ENCODE measurements around the gene AARS2. TPM values are rescaled to one million over a fixed set of nuclear protein-coding genes. Genes with fewer than 3 reads are reported as not detected.

The AARS2 gene
- total and polyA plus RNA-seq, 9 of the 15 experiments (the other 6 are each of a cell fraction or from before 2014, with no cell fraction given) = 0.97 to 34.0 (median 18.3) TPM

- TF ChIP-seq NFIC (IDR thresholded peaks at IDR 0.05) = peak; percentile 60
- TF ChIP-seq ZNF717 (CRISPR knock-in tag; IDR thresholded peaks at IDR 0.05) = no peak
- TF ChIP-seq THRB (CRISPR knock-in tag; conservative IDR thresholded peaks at IDR 0.05) = peak; percentile 20; the same call in 1 of the 2 replicates
- peak; percentile 80 for TF ChIP-seq POLR2A (conservative IDR thresholded peaks at IDR 0.05)
- TF ChIP-seq GABPB1 (CRISPR knock-in tag; IDR thresholded peaks at IDR 0.05) = peak; percentile 15; the same call in 1 of the 2 replicates
- no peak for TF ChIP-seq NONO (IDR thresholded peaks at IDR 0.05; ENCODE audit: low read depth in 2 of 2, low read length in 1 of 2)
- 0 out of 2 replicates have a peak, but pooled peaks have one; percentile 41 for TF ChIP-seq ZNF830 (CRISPR knock-in tag; IDR thresholded peaks at IDR 0.05)
- TF ChIP-seq CBFA2T3 (IDR thresholded peaks at IDR 0.05) = peak; percentile 51
- TF ChIP-seq, protein P1, sequence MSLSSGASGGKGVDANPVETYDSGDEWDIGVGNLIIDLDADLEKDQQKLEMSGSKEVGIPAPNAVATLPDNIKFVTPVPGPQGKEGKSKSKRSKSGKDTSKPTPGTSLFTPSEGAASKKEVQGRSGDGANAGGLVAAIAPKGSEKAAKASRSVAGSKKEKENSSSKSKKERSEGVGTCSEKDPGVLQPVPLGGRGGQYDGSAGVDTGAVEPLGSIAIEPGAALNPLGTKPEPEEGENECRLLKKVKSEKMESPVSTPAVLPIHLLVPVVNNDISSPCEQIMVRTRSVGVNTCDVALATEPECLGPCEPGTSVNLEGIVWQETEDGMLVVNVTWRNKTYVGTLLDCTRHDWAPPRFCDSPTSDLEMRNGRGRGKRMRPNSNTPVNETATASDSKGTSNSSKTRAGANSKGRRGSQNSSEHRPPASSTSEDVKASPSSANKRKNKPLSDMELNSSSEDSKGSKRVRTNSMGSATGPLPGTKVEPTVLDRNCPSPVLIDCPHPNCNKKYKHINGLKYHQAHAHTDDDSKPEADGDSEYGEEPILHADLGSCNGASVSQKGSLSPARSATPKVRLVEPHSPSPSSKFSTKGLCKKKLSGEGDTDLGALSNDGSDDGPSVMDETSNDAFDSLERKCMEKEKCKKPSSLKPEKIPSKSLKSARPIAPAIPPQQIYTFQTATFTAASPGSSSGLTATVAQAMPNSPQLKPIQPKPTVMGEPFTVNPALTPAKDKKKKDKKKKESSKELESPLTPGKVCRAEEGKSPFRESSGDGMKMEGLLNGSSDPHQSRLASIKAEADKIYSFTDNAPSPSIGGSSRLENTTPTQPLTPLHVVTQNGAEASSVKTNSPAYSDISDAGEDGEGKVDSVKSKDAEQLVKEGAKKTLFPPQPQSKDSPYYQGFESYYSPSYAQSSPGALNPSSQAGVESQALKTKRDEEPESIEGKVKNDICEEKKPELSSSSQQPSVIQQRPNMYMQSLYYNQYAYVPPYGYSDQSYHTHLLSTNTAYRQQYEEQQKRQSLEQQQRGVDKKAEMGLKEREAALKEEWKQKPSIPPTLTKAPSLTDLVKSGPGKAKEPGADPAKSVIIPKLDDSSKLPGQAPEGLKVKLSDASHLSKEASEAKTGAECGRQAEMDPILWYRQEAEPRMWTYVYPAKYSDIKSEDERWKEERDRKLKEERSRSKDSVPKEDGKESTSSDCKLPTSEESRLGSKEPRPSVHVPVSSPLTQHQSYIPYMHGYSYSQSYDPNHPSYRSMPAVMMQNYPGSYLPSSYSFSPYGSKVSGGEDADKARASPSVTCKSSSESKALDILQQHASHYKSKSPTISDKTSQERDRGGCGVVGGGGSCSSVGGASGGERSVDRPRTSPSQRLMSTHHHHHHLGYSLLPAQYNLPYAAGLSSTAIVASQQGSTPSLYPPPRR (CRISPR knock-in tag; IDR thresholded peaks at IDR 0.05; ENCODE audit: borderline replicate concordance) = peak; percentile 62
- no peak for TF ChIP-seq SETDB1 (IDR thresholded peaks at IDR 0.05; ENCODE audit: low read length)
- TF ChIP-seq, protein P2, sequence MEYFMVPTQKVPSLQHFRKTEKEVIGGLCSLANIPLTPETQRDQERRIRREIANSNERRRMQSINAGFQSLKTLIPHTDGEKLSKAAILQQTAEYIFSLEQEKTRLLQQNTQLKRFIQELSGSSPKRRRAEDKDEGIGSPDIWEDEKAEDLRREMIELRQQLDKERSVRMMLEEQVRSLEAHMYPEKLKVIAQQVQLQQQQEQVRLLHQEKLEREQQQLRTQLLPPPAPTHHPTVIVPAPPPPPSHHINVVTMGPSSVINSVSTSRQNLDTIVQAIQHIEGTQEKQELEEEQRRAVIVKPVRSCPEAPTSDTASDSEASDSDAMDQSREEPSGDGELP (CRISPR knock-in tag; IDR thresholded peaks at IDR 0.05; ENCODE audit: borderline replicate concordance) = 0 out of 2 replicates have a peak, but pooled peaks have one; percentile 25
- TF ChIP-seq, protein P3, sequence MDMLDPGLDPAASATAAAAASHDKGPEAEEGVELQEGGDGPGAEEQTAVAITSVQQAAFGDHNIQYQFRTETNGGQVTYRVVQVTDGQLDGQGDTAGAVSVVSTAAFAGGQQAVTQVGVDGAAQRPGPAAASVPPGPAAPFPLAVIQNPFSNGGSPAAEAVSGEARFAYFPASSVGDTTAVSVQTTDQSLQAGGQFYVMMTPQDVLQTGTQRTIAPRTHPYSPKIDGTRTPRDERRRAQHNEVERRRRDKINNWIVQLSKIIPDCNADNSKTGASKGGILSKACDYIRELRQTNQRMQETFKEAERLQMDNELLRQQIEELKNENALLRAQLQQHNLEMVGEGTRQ (CRISPR knock-in tag; IDR thresholded peaks at IDR 0.05) = no peak
- peak; percentile 59; the same call in 1 of the 2 replicates for TF ChIP-seq ZNF143 (CRISPR knock-in tag; IDR thresholded peaks at IDR 0.05)
- TF ChIP-seq CREB1 (IDR thresholded peaks at IDR 0.05) = no peak
- peak; percentile 5; the same call in 1 of the 2 replicates for TF ChIP-seq CREB1 (CRISPR knock-in tag; IDR thresholded peaks at IDR 0.05)
- TF ChIP-seq POLR2G (IDR thresholded peaks at IDR 0.05; ENCODE audit: low read depth, low read length) = peak; percentile 81
- TF ChIP-seq ZNF436 (CRISPR knock-in tag; IDR thresholded peaks at IDR 0.05) = no peak
- no peak for TF ChIP-seq EZH2 (IDR thresholded peaks at IDR 0.05; ENCODE audit: borderline replicate concordance, low read depth, low read length)
- peak; percentile 15 for TF ChIP-seq POLR2B (IDR thresholded peaks at IDR 0.05; ENCODE audit: low read depth, partially characterized antibody)
- no peak for TF ChIP-seq BRCA1 (IDR thresholded peaks at IDR 0.05)
- 0 out of 2 replicates have a peak, but pooled peaks have one; percentile 42 for TF ChIP-seq BRCA1 (CRISPR knock-in tag; IDR thresholded peaks at IDR 0.05)
- no peak for TF ChIP-seq SP2 (IDR thresholded peaks at IDR 0.05; ENCODE audit: extremely low read depth, low read depth, low read length, poor library complexity, severe bottlenecking)
Observed at GRCh38 chr6:44255105-44255808, 57.9 kb downstream of the AARS2 start (continued).
